GM19455 (cell line): Measurements from ENCODE around the gene SPDYE18.
"Not testable (repeated sequence)": the region's sequence is repeated elsewhere in the genome, so short reads cannot be mapped to it uniquely, and the experiment has no call there.

ENCODE experiments used
- ATAC-seq: cut with Tn5 transposase; IDR thresholded peaks from one replicate; pipeline ENCODE4 v1.9.1; 2021; ENCODE audit not compliant: unreplicated experiment

The SPDYE18 gene

GRCh38 chr7:77006127-77007110 lies 55.9 kb downstream of the SPDYE18 start:
- ATAC-seq: not testable (repeated sequence)

- ATAC-seq: not testable (repeated sequence)
Observed at GRCh38 chr7:77005461-77006057, 56.8 kb downstream of the SPDYE18 start.

GRCh38 chr7:77004151-77004550 lies 58.2 kb downstream of the SPDYE18 start:
- not testable (repeated sequence) for ATAC-seq

GRCh38 chr7:77003241-77003640 lies 59.1 kb downstream of the SPDYE18 start:
- not testable (repeated sequence) for ATAC-seq

- not testable (repeated sequence) for ATAC-seq
Observed at GRCh38 chr7:77002678-77003233, 59.6 kb downstream of the SPDYE18 start.

- not testable (repeated sequence) for ATAC-seq
Observed at GRCh38 chr7:77002104-77002503, 60.3 kb downstream of the SPDYE18 start.
